GM19193 (cell line): ENCODE measurements around the gene HIPK2.

Experiments
- POLR2A ChIP-seq: IDR thresholded peaks from 4 replicates; pipeline ENCODE4 v1.6.1; 2011; ENCODE audit not compliant: insufficient read depth, insufficient read length; ENCODE audit errors: extremely low read depth

HIPK2 gene

DNA sequence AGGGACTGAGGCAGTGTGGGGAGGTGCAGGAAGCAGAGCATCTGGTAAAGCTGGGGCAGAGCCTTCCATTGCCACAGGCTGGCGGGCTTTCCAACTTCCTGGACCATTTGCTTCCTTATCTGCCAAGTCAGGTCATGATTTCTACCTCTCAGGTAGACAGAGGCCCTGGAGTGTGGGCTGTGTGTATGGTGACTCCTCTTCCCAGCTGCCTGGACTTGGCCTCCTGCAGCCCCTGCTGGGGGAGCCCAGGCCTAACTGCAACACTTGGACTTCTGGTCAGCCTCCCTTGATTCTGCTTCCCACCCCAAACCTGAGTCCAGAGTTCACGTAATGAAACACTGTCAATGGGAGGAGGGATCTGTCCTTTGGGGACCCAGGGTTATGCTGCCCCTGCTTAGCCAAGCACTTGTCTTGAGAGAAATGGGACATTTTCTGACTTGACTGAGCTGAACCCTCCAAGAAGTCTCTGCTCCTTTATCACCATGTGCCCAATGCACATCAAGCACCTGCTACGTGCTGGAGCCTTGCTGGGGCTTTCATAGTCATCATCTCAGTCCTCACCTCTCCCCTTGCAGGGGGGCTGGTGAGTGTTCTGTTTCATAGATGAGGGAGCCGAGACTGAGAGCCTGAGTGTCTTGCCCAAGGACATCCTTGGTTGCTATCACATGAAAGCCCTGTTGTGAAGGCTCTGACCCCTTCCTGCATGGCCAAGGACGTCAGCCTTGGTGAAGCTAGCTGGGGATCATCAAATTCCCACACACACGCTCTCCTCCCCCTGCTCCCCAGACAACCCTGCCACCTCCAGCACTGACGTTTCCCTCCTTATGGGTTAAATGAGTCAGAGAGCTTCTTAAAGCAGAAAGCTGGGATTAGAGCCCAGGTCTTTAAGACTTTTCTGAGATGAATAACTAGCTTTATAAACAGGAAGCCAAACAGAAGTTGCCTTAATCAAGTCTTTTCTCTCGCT is 250.9 kb downstream of the HIPK2 start:
- TF ChIP-seq POLR2A = no peak

DNA sequence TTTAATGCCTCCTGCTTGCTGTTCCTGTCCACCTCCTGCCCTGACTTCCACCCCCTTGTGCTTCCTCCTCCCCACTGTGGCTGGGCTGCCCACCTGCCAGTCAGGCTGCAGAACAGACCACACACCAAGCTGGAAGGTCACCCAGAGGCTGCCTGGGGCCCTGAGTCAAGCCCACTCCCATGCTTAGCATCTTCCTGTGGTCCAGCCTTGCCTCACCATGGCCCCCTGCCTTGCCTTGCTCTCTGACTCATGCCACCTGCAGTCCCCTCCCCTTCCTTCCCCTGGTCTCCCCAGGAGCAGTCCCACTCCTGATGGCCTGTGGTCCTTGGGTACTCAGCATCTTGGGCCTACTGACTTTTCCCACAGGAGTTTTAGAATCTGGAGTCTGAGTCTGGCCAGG is 252.0 kb downstream of the HIPK2 start:
- TF ChIP-seq POLR2A = no peak

DNA sequence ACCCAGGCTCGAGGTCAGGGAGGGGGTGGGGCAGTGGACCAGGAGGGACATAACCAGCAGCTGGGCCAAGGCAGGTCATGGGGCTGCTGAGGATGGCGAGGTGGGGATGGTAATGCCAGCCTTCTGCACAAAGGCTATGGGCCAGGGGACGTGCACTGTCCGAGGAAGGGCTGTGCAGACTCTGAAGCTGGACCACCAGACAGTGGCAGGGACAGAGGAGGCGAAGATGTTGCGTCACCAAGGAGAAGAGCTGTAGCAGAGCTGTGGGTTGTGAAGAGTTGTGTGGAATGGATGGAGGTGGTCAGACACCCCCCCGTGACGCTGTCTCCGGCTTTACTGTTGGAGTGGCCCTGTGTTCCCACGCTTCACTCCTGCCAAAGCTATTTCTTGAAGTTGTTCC is 252.6 kb downstream of the HIPK2 start:
- no peak for TF ChIP-seq POLR2A

DNA sequence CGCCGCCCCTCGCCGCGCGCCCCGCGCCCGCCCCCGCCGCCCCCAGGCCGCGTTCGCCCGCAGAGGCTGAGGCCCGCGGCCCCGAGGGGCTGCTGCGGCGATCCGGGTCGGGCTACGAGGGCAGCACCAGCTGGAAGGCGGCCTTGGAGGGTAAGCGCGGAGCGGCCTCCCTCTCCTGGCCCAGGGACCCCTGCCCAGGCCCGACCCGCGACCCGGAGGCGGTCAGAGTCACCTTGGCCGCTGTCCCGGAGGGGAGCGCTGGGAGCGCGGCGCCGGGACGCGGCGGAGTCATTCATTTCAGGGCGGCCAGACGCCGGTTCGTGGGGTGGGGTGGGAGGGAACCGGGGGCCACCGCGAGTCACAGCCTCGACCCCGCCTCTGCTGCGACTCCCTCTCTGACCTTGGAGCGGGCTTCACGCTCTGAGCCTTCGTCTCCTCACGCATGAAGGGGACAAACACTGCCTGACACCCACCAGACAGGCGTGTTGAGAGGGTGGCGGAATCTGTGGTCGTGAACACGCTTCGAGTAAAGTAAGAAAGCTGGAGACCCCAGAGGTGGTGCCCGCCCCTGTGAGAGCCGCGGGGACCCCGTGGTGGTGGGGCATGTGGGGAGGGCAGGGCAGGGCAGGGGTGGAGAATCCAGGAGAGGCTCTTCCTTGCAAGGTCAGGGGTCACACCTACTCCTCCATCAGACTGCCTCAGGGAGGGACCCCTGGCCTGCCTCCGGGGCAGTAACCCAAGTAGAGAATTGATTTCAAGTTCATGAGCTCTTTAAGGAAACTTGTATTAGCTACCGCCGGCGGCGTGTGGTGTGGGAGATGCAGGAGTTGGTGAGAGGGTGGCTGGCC is 253.6 kb downstream of the HIPK2 start:
- TF ChIP-seq POLR2A = no peak

DNA sequence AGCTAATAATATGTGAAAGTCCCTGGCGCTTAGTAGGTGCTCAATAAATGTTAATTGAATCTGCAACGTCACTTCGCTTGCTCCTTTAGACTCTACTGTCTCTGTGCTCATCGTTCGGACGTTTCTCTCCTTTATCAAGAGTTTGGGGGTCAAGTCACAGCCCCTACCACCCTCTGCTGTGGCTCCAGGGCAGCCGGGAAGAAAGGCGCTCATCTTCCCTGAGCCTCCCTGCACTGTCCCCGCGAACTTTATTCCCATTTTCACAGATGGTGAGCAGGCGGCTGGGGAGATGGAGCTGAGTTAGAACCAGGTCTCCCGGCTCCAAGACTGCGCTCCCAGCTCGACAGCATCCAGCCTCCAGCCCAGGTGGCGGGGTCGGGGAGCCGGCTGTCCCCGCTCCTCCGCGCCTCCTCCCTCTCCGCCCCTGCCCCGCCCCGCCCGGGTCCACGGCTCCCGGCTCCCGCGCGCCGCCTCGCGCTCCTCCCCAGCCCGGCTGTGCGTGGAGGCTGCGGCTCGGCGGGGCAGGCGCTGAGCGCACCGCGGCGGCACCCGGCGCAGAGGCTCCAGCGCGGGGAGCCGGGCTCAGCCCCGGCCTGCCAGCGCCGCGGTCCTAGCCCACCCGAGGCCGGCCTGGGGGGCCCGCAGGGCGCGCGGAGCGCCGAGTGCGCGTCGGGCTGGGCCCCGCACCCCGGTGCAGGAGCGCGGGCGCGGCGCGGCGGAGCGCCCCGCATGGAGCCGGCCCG is 254.4 kb downstream of the HIPK2 start, which contains the start of gene CLEC2L:
Gene CLEC2L (plus strand): TSS at position 487 of the 743 bp plus-strand sequence. CDS start 243 bp downstream, at position 730.
- TF ChIP-seq POLR2A = no peak

DNA sequence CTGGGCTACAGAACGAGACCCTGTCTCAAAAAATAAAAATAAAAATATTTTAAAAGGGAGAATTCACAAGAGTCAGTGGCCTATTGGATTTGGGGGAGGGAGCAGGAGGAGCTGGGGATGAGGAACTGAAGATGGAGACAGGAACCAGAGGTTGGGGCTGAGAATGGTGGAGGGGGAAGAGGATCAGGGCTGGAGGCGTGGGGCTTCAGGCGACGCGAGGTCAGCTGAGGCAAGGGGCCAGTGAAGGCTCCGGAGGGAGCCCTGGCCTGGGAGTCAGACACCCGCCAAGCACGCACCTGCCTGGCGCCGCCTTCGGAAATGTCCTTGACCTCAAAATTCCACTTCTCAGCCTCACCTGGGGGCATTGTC is 255.0 kb downstream of the HIPK2 start:
- no peak for TF ChIP-seq POLR2A

DNA sequence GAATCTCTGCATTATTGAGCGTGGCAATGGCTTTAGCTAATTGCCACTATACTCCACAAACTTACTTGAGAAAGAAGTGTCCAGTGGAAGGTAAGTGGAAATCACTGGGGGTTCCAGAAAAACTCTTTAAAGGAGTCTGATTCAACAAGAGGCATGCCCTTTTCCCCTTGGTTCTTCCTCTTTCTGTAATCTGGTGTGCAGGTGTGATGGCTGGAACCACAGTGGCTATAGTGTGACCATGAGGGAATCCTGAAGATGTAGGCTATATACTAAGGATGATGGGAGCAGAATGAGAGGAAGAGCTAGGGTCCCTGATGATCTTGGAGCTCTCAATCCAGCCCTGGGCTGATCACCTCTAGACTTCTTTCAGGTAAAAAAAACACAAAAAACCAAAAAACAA is 256.4 kb downstream of the HIPK2 start:
- no peak for TF ChIP-seq POLR2A

DNA sequence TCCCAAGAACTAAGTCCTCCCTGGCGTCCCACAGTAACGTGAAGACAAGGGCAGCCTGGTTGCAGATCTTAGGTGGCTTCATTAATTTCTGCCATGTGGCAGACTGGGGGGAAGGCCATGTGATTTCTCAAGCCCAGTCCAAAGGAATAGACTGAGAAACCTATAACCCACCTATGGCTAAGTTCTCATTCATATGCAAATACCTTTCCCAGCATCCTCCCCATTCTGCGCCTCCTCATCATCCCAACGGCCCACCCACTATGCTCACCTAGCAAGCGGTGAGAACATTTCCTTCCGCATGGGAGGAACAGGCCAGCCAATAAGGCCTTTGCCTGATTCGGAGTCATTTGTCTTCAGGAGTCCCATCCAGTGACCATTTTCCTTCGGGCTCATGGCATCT is 262.5 kb downstream of the HIPK2 start:
- no peak for TF ChIP-seq POLR2A
